Keratinocyte (primary cell): ENCODE measurements around the gene MOB2.

ENCODE experiments used
- CTCF ChIP-seq, 3 experiments: IDR thresholded peaks in 1 of 3; conservative IDR thresholded peaks in 1 of 3; optimal IDR thresholded peaks in 1 of 3; 2 replicates in 2 of 3; 3 replicates in 1 of 3; pipeline versions ENCODE3 to v1.5.1; 2011; ENCODE audit warnings: low read length in 3 of 3, mild to moderate bottlenecking in 3 of 3, moderate library complexity in 2 of 3, control low read depth in 1 of 3, inconsistent platforms in 1 of 3; ENCODE audit not compliant: insufficient read depth in 2 of 3; ENCODE audit errors: extremely low read depth in 1 of 3
- EZH2 ChIP-seq: IDR thresholded peaks from one replicate; pipeline ENCODE4 v1.6.1; 2012; ENCODE audit warnings: inconsistent platforms, mild to moderate bottlenecking, low read length, moderate library complexity

GRCh38 chr11:1533342-1533725 is 46.8 kb upstream of the MOB2 start:
- TF ChIP-seq CTCF (optimal IDR thresholded peaks at IDR 0.05 in 1 of 3, IDR thresholded peaks at IDR 0.05 in 1 of 3, conservative IDR thresholded peaks at IDR 0.05 in 1 of 3; ENCODE audit: extremely low read depth in 1 of 3, insufficient read depth in 2 of 3, low read length in 3 of 3) (no peak), EZH2 (no peak)
